Measurements from ENCODE around the gene TTC13.

- TF ChIP-seq, protein P1, sequence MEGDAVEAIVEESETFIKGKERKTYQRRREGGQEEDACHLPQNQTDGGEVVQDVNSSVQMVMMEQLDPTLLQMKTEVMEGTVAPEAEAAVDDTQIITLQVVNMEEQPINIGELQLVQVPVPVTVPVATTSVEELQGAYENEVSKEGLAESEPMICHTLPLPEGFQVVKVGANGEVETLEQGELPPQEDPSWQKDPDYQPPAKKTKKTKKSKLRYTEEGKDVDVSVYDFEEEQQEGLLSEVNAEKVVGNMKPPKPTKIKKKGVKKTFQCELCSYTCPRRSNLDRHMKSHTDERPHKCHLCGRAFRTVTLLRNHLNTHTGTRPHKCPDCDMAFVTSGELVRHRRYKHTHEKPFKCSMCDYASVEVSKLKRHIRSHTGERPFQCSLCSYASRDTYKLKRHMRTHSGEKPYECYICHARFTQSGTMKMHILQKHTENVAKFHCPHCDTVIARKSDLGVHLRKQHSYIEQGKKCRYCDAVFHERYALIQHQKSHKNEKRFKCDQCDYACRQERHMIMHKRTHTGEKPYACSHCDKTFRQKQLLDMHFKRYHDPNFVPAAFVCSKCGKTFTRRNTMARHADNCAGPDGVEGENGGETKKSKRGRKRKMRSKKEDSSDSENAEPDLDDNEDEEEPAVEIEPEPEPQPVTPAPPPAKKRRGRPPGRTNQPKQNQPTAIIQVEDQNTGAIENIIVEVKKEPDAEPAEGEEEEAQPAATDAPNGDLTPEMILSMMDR (IDR thresholded peaks at IDR 0.05): no peak
- TF ChIP-seq POLR2A (IDR thresholded peaks at IDR 0.05): no peak
These were observed 1.6 kb downstream of the TTC13 start for GRCh38 chr1:230976825-230977747.

All from testis (tissue), 2 donors.